ENCODE results near the gene TLE6. TPM values are rescaled to one million over a fixed set of nuclear protein-coding genes. Genes with fewer than 3 reads are reported as not detected.
A peak's percentile ranks its signal among the peaks of the same experiment; 100 is the strongest.

TLE6 gene
- polyA plus RNA-seq, 2 of the 4 experiments (the other 2 are of a cell fraction): 3.1 to 4.2 TPM

GRCh38 chr19:2950286-2951124, 26.9 kb upstream of the TLE6 start:
- Histone ChIP-seq H3K4me2 (peak overlapping the region; percentile 79), H3K4me1 (peaks cover 6% of the 10 kb centered on the region), H3K9me3 (no peaks in the 10 kb centered on the region), H3K27ac (peak overlapping the region; percentile 88 to 95), H3K4me3 (peak overlapping the region; percentile 78)
- peak; percentile 21; the same call in 1 of the 2 replicates for TF ChIP-seq GATA3 (IDR thresholded peaks at IDR 0.05; ENCODE audit: borderline replicate concordance)
- peak; percentile 77; the same call in 1 of the 3 replicates for TF ChIP-seq BCL3 (IDR thresholded peaks at IDR 0.05)
- peak in 1 of 2 experiments; percentile 74; a peak in 1 of 5 replicates for TF ChIP-seq JUN (IDR thresholded peaks at IDR 0.05)
- no peak for TF ChIP-seq NPAS2 (CRISPR knock-in tag; IDR thresholded peaks at IDR 0.05; ENCODE audit: borderline replicate concordance)
- no peak for TF ChIP-seq HEYL (CRISPR knock-in tag; IDR thresholded peaks at IDR 0.05)
- TF ChIP-seq POLR2A (IDR thresholded peaks at IDR 0.05; ENCODE audit: low read length): peak; percentile 71
- TF ChIP-seq SMC3 (IDR thresholded peaks at IDR 0.05): no peak
- peak; percentile 49 for TF ChIP-seq MAFK (IDR thresholded peaks at IDR 0.05; ENCODE audit: partially characterized antibody)
- peak; percentile 44; the same call in 1 of the 2 replicates for TF ChIP-seq PBX3 (IDR thresholded peaks at IDR 0.05)
- TF ChIP-seq JUNB (IDR thresholded peaks at IDR 0.05): no peak
- no peak for TF ChIP-seq FOXS1 (CRISPR knock-in tag; IDR thresholded peaks at IDR 0.05)
- peak; percentile 32; the same call in 1 of the 2 replicates for TF ChIP-seq MAX (IDR thresholded peaks at IDR 0.05)
- peak; percentile 61 for TF ChIP-seq KDM5A (IDR thresholded peaks at IDR 0.05)
- no peak for TF ChIP-seq CBX8 (IDR thresholded peaks at IDR 0.05)
- no peak for TF ChIP-seq NR3C1 (IDR thresholded peaks at IDR 0.05)
- peak; percentile 78; the same call in 1 of the 2 replicates for TF ChIP-seq PHF8 (IDR thresholded peaks at IDR 0.05; ENCODE audit: borderline replicate concordance, low read depth)
- ChIA-PET POLR2A (interaction anchor here (0.6 to 2.0 kb wide), 17 partner anchors 16 to 1065 kb away, joined by 3 to 22 read pairs (median 4); partner anchors contain the start of genes ABHD17A, SGTA, TLE2 and TLE6), CTCF (interaction anchor here (0.5 to 4.8 kb wide), 32 partner anchors 9 to 770 kb away, joined by 3 to 76 read pairs (median 4); partner anchors contain the start of genes CELF5, TLE6, ZNF555 and ZNF57)
- DNase-seq (ENCODE audit: low read depth in 1 of 2, low spot score in 1 of 2): peak; percentile 98 to 99
- whole genome bisulfite sequencing (ENCODE audit: missing lambda C conversion rate): 3% methylated on average over 24 of the region's 53 CpGs
- peak; percentile 98 for ATAC-seq
- FAIRE-seq: no peak

GRCh38 chr19:2952953-2953481, 24.3 kb upstream of the TLE6 start:
- peaks cover 6% of the 10 kb centered on the region for H3K4me1 ChIP-seq
- no peaks in the 10 kb centered on the region for H3K9me3 ChIP-seq
- 35% methylated on average over 8 of the region's 9 CpGs for WGBS (ENCODE audit: missing lambda C conversion rate)
- ATAC-seq (no peak), FAIRE-seq (no peak), DNase-seq (ENCODE audit: low read depth in 1 of 2, low spot score in 1 of 2) (no peak)
- no peak overlapping the region for H3K4me2 ChIP-seq
- POLR2A ChIA-PET: no interaction called here
- CTCF ChIA-PET: interaction anchor here (1.3 to 4.8 kb wide), 3 partner anchors 10 to 210 kb away, joined by 4 to 76 read pairs (median 25); no protein-coding TSS in a partner anchor
- TF ChIP-seq RCOR1 (IDR thresholded peaks at IDR 0.05; ENCODE audit: low read depth, low read length) (no peak), CBX8 (IDR thresholded peaks at IDR 0.05) (no peak), ZNF302 (CRISPR knock-in tag; IDR thresholded peaks at IDR 0.05) (no peak), PHF8 (IDR thresholded peaks at IDR 0.05; ENCODE audit: borderline replicate concordance, low read depth) (no peak), POLR2AphosphoS2 (conservative IDR thresholded peaks at IDR 0.05; ENCODE audit: low read length) (no peak), USF2 (IDR thresholded peaks at IDR 0.05) (no peak), E2F6 (IDR thresholded peaks at IDR 0.05; ENCODE audit: borderline replicate concordance, low read depth) (no peak), FOSL2 (IDR thresholded peaks at IDR 0.05) (no peak), FOSL2 (CRISPR knock-in tag; IDR thresholded peaks at IDR 0.05) (no peak), ZFP36 (IDR thresholded peaks at IDR 0.05; ENCODE audit: borderline replicate concordance, partially characterized antibody) (no peak), TFCP2L1 (CRISPR knock-in tag; IDR thresholded peaks at IDR 0.05) (no peak), NR3C1 (IDR thresholded peaks at IDR 0.05) (no peak), NPAS2 (CRISPR knock-in tag; IDR thresholded peaks at IDR 0.05; ENCODE audit: borderline replicate concordance) (no peak), EHMT2 (IDR thresholded peaks at IDR 0.05; ENCODE audit: low read depth) (no peak), SREBF2 (IDR thresholded peaks at IDR 0.05) (no peak), CHD4 (IDR thresholded peaks at IDR 0.05; ENCODE audit: borderline replicate concordance) (no peak), HEYL (CRISPR knock-in tag; IDR thresholded peaks at IDR 0.05) (no peak)
- no peak overlapping the region for H3K27ac ChIP-seq
- no peak overlapping the region for H3K4me3 ChIP-seq
